ENCODE measurements around the gene B4GAT1. TPM values are rescaled to one million over a fixed set of nuclear protein-coding genes. Genes with fewer than 3 reads are reported as not detected.

The B4GAT1 gene
- polyA plus RNA-seq, 1 of the 3 experiments (the other 2 are of a cell fraction), result 26.4 TPM

- TF ChIP-seq YY1 (IDR thresholded peaks at IDR 0.05; ENCODE audit: low read depth), result no peak
- WGBS (ENCODE audit: low lambda C conversion rate), result 95% methylated on average over 6 of the region's 8 CpGs
- peaks cover 28 to 36% of the 10 kb centered on the region in 2 experiments; a peak in 3 of 4 replicates for H3K4me1 ChIP-seq (ENCODE audit: control insufficient read depth in 1 of 2, insufficient read depth in 2 of 2, low read depth in 1 of 2, low read length in 1 of 2)
These were observed 22.2 kb downstream of the B4GAT1 start for GRCh38 chr11:66325263-66325671.

GRCh38 chr11:66324664-66325063, 22.8 kb downstream of the B4GAT1 start:
- Histone ChIP-seq H2AFZ (ENCODE audit: low read depth) (no peak overlapping the region), H3K9me2 (no peaks in the 10 kb centered on the region), H3K4me1 (ENCODE audit: control insufficient read depth in 1 of 2, insufficient read depth in 2 of 2, low read depth in 1 of 2, low read length in 1 of 2) (peaks cover 28 to 36% of the 10 kb centered on the region in 2 experiments; a peak in 3 of 4 replicates), H3K79me2 (ENCODE audit: insufficient read depth) (no peaks in the 10 kb centered on the region), H3K9me3 (no peaks in the 10 kb centered on the region), H3K27ac (ENCODE audit: low read depth in 2 of 2, low read length in 1 of 2) (no peak overlapping the region), H4K20me1 (ENCODE audit: insufficient read depth) (no peaks in the 10 kb centered on the region), H3K9ac (no peak overlapping the region), H3K36me3 (replicated peaks in 1 of 2; ENCODE audit: control insufficient read depth in 1 of 2, insufficient read depth in 2 of 2, low read length in 1 of 2) (no peaks in the 10 kb centered on the region), H3K27me3 (ENCODE audit: insufficient read depth) (no peaks in the 10 kb centered on the region), H3F3A (replicated peaks; ENCODE audit: insufficient read depth) (peaks cover 9% of the 10 kb centered on the region), H3K4me3 (ENCODE audit: low read depth in 2 of 2, low read length in 1 of 2) (no peak overlapping the region), H3K4me2 (no peak overlapping the region)
- 69% methylated on average over 8 of the region's 10 CpGs for WGBS (ENCODE audit: low lambda C conversion rate)
- ChIA-PET POLR2A (no interaction called here), CTCF (interaction anchor here (1.5 to 2.3 kb wide), 2 partner anchors 11 to 13 kb away, joined by 7 to 17 read pairs; no protein-coding TSS in a partner anchor)
- TF ChIP-seq CHD2 (IDR thresholded peaks at IDR 0.05; ENCODE audit: low read length, partially characterized antibody) (no peak), TAF1 (IDR thresholded peaks at IDR 0.05; ENCODE audit: borderline replicate concordance, low read depth, low read length) (no peak), FOXM1 (IDR thresholded peaks at IDR 0.05; ENCODE audit: low read depth) (no peak), JUND (IDR thresholded peaks at IDR 0.05) (no peak), MAX (IDR thresholded peaks at IDR 0.05; ENCODE audit: low read depth) (no peak), EP300 (IDR thresholded peaks at IDR 0.05; ENCODE audit: borderline replicate concordance in 1 of 2, low read depth in 1 of 2, low read length in 1 of 2) (no peak), REST (IDR thresholded peaks at IDR 0.05; ENCODE audit: low read depth, low read length) (no peak), TCF12 (IDR thresholded peaks at IDR 0.05) (no peak), NRF1 (IDR thresholded peaks at IDR 0.05; ENCODE audit: low read depth, low read length) (no peak)
- TF ChIP-seq, protein P1, sequence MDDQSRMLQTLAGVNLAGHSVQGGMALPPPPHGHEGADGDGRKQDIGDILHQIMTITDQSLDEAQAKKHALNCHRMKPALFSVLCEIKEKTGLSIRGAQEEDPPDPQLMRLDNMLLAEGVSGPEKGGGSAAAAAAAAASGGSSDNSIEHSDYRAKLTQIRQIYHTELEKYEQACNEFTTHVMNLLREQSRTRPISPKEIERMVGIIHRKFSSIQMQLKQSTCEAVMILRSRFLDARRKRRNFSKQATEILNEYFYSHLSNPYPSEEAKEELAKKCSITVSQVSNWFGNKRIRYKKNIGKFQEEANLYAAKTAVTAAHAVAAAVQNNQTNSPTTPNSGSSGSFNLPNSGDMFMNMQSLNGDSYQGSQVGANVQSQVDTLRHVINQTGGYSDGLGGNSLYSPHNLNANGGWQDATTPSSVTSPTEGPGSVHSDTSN (IDR thresholded peaks at IDR 0.05), result no peak
- TF ChIP-seq, protein P2, sequence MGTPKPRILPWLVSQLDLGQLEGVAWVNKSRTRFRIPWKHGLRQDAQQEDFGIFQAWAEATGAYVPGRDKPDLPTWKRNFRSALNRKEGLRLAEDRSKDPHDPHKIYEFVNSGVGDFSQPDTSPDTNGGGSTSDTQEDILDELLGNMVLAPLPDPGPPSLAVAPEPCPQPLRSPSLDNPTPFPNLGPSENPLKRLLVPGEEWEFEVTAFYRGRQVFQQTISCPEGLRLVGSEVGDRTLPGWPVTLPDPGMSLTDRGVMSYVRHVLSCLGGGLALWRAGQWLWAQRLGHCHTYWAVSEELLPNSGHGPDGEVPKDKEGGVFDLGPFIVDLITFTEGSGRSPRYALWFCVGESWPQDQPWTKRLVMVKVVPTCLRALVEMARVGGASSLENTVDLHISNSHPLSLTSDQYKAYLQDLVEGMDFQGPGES (IDR thresholded peaks at IDR 0.05; ENCODE audit: low read depth, low read length), result no peak
- DNase-seq, result peak; percentile 8

More at GRCh38 chr11:66325263-66325671, 22.2 kb downstream of the B4GAT1 start:
- H2AFZ ChIP-seq (ENCODE audit: low read depth), result no peak overlapping the region
- H3K27ac ChIP-seq (ENCODE audit: low read depth in 2 of 2, low read length in 1 of 2), result no peak overlapping the region; a peak in 1 of 4 replicates
- no peaks in the 10 kb centered on the region for H3K9me2 ChIP-seq
- H3K36me3 ChIP-seq (replicated peaks in 1 of 2; ENCODE audit: control insufficient read depth in 1 of 2, insufficient read depth in 2 of 2, low read length in 1 of 2), result no peaks in the 10 kb centered on the region
- CTCF ChIA-PET, result interaction anchor here (1.5 to 2.3 kb wide), 2 partner anchors 12 to 14 kb away, joined by 7 to 17 read pairs; no protein-coding TSS in a partner anchor
- no peak overlapping the region for H3K4me3 ChIP-seq (ENCODE audit: low read depth in 2 of 2, low read length in 1 of 2)
- H4K20me1 ChIP-seq (ENCODE audit: insufficient read depth), result no peaks in the 10 kb centered on the region
- no peaks in the 10 kb centered on the region for H3K9me3 ChIP-seq
- H3K27me3 ChIP-seq (ENCODE audit: insufficient read depth), result no peaks in the 10 kb centered on the region
- POLR2A ChIA-PET, result no interaction called here
- DNase-seq, result no peak
- H3K79me2 ChIP-seq (ENCODE audit: insufficient read depth), result no peaks in the 10 kb centered on the region
- peaks cover 9% of the 10 kb centered on the region for H3F3A ChIP-seq (replicated peaks; ENCODE audit: insufficient read depth)
- no peak overlapping the region for H3K9ac ChIP-seq
- no peak overlapping the region; the same call in 1 of the 2 replicates for H3K4me2 ChIP-seq

All from SK-N-SH (cell line).